NCI-H774 (cell line): ENCODE results near the gene PIK3R6.

Experiments
- DNase-seq: peaks from one replicate; lab custom pipeline; 2025; lab: John Stamatoyannopoulos, UW

PIK3R6 gene

GRCh38 chr17:8792646-8793045 is 74.8 kb downstream of the PIK3R6 start:
- DNase-seq = no peak

DNA sequence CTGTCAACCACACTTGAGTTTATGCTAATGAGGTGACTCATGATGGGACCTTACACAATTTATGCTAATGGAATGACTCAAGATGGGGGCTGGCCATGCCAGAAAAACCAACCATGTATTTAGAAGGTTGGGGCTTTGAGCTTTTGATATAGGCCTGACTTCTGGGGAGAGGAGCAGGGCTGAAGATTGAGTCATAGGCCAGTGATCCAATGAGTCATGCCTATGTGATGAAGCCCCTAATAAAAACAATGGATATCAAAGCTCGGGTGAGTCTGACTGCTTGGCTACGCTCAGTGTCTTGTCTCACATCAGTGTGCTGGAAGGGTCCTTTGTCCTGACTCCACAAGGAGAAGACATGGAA is 75.6 kb downstream of the PIK3R6 start:
- no peak for DNase-seq

DNA sequence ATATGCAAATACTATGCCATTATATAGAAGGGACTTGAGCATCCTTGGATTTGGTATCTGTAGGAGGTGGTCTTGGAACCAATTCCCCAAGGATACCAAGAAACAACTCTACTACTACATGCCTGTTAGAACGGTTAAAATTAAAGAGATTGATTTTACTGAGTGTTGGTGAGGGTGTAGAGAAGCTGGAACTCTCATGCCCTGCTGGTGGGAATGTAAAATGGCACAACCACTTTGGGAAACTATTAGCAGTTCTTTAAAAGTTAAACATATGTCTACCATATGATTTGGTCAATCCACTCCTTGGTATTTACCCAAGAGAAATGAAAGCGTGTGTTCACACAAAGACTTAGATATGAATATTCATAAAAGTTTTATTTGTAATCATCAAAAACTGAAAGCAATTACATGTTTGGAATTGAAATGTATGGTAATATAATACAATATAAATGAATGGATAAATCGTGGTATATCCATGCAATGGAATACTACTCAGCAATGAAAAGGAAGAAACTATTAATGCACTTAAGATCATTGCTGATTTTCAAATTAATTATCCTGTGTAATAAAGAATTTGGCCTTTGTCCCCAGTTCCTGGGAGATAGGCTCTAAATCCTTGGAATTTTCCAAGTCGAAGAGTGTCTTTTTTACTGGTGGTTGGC is 76.1 kb downstream of the PIK3R6 start:
- no peak for DNase-seq

GRCh38 chr17:8789743-8790142 is 77.7 kb downstream of the PIK3R6 start:
- no peak for DNase-seq

DNA sequence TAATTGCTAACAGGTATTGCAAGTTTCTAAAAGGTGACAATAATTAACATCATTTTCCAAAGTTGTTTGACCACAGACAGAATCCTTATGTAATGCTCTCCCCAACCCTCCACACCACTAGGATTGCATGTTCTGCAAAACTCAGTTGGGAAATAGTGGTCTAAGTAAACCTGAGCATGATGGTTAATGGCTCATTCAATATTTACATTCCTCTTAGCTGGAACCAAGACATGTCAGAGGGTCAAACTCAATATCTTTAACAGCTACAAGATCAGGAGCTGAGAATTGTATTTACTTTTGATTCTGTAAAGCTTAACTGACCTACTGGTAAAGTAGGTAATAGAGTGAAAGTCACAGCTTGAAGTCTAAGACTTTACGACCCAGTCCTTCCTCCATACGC is 78.5 kb downstream of the PIK3R6 start:
- DNase-seq = no peak

DNA sequence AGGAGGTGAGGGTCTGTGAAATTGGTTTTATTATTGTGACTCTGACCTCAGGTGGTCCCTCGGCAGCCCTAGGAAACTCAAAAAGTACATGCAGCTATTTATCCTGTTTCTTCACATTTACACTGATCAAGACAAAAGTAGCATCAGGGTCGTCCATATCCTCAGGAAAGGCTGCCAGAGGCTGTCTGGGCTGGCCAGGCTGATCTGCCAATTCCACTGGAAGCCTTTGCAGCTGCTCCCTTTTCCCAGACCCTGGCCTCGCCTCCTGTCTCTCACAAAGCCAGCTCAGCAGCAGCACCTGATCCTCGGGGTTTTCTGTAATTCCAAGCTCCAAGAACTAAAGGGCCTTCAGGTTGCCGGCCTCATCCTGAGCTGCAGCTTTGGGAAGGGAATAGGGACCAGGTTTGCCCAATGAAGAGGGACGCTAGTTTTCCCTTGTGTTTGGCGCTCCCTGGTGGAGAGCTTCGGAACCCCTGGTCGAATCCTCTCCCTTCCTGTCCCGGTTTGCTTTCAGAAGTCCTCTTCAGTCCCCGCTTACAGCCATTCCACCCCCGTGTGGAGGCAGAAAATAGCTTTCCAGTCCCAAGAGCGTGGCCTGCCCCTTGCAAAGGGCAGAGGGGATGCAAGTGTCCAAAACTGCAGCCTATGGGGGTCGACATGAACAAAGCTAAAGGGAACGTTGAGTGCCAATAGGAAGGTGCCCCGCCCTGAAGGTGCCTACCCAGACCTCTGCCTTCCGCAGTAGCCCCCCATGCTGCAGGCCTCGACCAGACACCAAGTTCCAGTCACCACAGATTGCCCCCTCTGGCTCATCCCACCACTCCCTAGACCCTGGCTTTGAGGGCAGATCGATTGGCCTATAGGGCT is 81.7 kb downstream of the PIK3R6 start:
- DNase-seq = no peak

DNA sequence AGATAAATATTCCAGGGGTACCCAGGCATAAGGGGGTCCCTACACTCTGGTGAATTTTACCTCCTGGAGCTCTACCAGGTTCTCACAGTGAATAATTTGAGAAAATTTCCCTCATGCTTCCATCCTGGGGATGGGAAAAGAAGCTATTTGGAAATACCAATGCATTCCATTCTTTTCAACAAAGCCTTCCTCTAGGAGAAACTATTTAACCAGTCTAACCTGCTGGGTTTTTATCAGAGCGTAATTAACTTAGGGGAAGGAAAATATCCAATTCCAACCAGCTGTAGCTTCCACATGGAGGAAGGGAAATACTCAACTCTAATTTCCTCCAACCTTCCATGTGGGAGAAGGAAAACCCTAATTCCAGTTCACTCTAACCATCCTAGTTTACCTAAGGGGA is 85.3 kb downstream of the PIK3R6 start:
- no peak for DNase-seq

GRCh38 chr17:8781776-8782175 is 85.7 kb downstream of the PIK3R6 start:
- no peak for DNase-seq

DNA sequence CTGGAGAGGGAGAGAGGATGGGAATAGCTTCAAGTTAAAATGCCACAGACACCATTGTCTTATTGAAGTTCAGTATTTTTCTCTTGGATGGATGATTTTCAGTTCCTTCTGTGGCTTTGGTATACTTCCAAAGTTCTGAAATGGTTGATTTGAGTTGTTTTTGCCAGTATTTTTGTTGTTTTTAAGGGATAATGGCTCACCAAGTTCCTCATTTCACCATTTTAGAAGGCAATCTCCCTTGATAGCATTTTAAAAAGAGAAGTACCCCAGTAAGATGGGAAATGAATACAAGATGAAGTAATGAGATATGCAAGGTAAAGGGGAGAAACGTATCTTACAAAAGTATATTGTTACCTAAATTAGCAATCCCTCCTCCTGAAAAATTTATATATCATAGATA is 90.6 kb downstream of the PIK3R6 start:
- DNase-seq = no peak

GRCh38 chr17:8776248-8776647 is 91.2 kb downstream of the PIK3R6 start:
- no peak for DNase-seq

GRCh38 chr17:8766731-8767130 is 100.7 kb downstream of the PIK3R6 start:
- DNase-seq = no peak

DNA sequence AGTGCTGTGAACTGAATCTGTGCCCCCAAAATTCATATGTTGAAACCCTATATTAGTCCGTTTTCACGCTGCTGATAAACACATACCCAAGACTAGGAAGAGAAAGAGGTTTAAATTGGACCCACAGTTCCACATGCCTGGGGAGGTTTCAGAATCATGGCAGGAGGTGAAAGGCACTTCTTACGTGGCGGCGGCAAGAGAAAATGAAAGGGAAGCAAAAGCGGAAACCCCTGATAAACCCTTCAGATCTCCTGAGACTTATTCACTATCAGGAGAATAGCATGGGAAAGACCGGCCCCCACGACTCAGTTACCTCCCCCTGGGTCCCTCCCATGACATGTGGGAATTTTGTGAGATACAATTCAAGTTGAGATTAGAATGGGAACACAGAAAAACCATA is 105.5 kb downstream of the PIK3R6 start:
- no peak for DNase-seq

DNA sequence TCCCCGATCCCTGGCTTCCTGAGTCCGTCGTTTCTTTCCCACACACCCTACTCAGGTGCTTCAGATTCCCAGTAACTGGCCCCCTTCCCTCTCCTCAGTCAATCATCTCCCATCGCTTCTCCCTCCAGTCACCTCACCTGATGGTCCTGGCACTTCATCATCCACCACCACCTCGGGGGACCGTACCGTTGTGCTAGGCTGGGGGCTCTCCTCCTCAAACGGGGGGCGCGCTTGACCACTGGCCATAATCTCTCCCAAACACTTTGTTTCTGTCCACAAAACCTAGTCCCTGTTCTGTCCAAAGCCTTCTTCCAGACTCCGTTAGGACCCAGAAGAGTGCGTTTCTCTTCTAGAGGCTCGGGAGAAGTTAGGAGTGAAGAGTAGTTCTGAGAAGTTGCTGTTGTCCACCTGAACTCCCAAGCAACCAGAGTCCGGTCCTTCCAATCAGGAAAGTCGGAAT is 109.3 kb downstream of the PIK3R6 start, which contains the start of gene SPDYE4:
Gene SPDYE4, minus strand, starts transcription at position 410 of the 460 bp plus-strand sequence. Its CDS starts 164 bp downstream, at position 246.
- DNase-seq = no peak

DNA sequence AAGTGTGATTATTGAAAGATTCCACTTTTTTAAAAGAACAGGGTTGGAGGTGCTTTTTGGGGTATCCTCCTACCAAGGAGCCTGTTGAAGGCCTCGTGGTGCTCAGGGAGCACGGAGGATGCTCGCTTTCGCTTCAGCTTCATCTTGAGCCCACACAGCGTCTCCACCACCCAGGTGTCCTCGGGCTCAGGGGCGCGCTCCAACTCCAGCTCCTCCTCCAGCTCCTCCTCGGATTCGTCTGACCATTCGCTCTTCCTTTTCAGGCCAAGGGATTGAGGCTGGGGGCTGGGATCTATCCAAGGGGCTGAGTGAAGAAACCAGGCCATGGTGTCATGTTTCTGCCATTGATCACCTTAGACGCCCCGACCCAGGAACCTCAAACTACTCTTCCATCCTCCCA is 110.3 kb downstream of the PIK3R6 start:
- DNase-seq = no peak

GRCh38 chr17:8755590-8756255 is 111.8 kb downstream of the PIK3R6 start:
- DNase-seq = no peak

- DNase-seq = no peak
Observed at GRCh38 chr17:8754890-8755289, 112.6 kb downstream of the PIK3R6 start.

DNA sequence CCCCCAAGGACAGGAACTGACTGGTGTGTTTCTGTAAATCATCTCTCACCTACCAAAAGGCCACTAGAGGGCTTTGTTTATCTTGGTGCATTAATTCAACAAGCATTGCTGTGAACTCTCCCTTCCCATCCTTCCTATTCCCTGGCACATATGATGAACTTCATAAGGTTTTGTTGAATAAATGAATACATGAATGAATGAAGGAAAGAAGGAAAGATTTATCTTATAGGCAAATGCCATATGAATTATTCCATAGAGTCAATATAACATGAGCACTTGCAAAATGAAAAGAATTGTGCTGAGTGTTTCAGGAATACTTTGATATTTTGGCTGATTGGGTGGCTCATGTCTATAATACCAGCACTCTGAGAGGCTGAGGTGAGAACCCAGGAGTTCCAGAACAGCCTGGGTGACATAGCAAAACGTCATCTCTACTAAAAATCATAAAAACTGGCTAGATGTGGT is 113.5 kb downstream of the PIK3R6 start:
- DNase-seq = no peak

- DNase-seq = no peak
Observed at GRCh38 chr17:8753136-8753975, 114.1 kb downstream of the PIK3R6 start.
